Endothelial cell of umbilical vein (primary cell): ENCODE data around the gene TRPM7. TPM values are rescaled to one million over a fixed set of nuclear protein-coding genes. Genes with fewer than 3 reads are reported as not detected.
"Not testable (repeated sequence)": the region's sequence is repeated elsewhere in the genome, so short reads cannot be mapped to it uniquely, and the experiment has no call there.

Experiments used
- BruUV-seq: library from RNA; stranded (reverse); fragments of 400-500 nt; replicated peaks from 2 replicates; lab custom pipeline; 2021; lab: Mats Ljungman, UMichigan
- CTCF ChIA-PET: fragments of 300-600, 350-600 bp; sonication (Branson Sonifier 250); formaldehyde crosslinking; loops from one replicate; lab custom pipeline; 2021; ENCODE audit warnings: antibody characterized with exemption, inconsistent platforms; lab: Charles Lee
- POLR2A ChIA-PET: fragments of 300-600, 350-600 bp; sonication (Branson Sonifier 250); formaldehyde crosslinking; loops from one replicate; lab custom pipeline; 2021; ENCODE audit warnings: antibody characterized with exemption, inconsistent platforms; lab: Charles Lee
- DNase-seq: peaks from one replicate; pipeline ENCODE4 v3.0.0-alpha.2; 2011; ENCODE audit warnings: low read depth, low spot score
- FAIRE-seq: peaks from 2 replicates; lab custom pipeline; 2011; peaks lifted over from hg19 to GRCh38; lab: Jason Lieb, UNC
- H2AFZ ChIP-seq: 2 replicates; pipeline ENCODE4 v1.6.0; 2012; ENCODE audit warnings: low read depth, low read length, control low read depth, inconsistent platforms
- H3K27ac ChIP-seq: 2 replicates; pipeline ENCODE4 v1.5.1; 2011; ENCODE audit warnings: low read depth, mild to moderate bottlenecking, control low read depth, low read length, moderate library complexity; ENCODE audit not compliant: insufficient read depth
- H3K27me3 ChIP-seq, 2 experiments: 2 replicates each; pipeline versions ENCODE4 v1.6.0 to v1.6.1; 2011; ENCODE audit warnings: low read length in 2 of 2, mixed read lengths in 1 of 2; ENCODE audit not compliant: control insufficient read depth in 2 of 2, insufficient read depth in 2 of 2
- H3K36me3 ChIP-seq, 2 experiments: 2 replicates in 1 of 2; 3 replicates in 1 of 2; pipeline ENCODE4 v1.5.1; 2011; ENCODE audit warnings: low read length in 2 of 2, mild to moderate bottlenecking in 1 of 2, moderate library complexity in 1 of 2; ENCODE audit not compliant: control insufficient read depth in 2 of 2, insufficient read depth in 2 of 2; ENCODE audit errors: extremely low read depth in 1 of 2
- H3K4me1 ChIP-seq: 3 replicates; pipeline ENCODE4 v1.5.1; 2011; ENCODE audit warnings: mild to moderate bottlenecking, low read length; ENCODE audit not compliant: control insufficient read depth, insufficient read depth; ENCODE audit errors: extremely low read depth
- H3K4me2 ChIP-seq: 2 replicates; pipeline ENCODE4 v1.6.1; 2011; ENCODE audit warnings: low read length, control low read depth, mixed read lengths; ENCODE audit not compliant: insufficient read depth
- H3K4me3 ChIP-seq, 3 experiments: fragments of 200-600 bp in 1 of 3; sonication (generic), shearing (Covaris generic) in 1 of 3; replicated peaks in 1 of 3; 2 replicates each; pipeline ENCODE4 v1.5.1; 2011 to 2016; ENCODE audit warnings: control low read depth in 3 of 3, low read length in 3 of 3, mild to moderate bottlenecking in 2 of 3, inconsistent platforms in 1 of 3, low read depth in 1 of 3, moderate library complexity in 1 of 3; ENCODE audit not compliant: insufficient read depth in 1 of 3
- H3K79me2 ChIP-seq: 2 replicates; pipeline ENCODE4 v1.6.0; 2012; ENCODE audit warnings: low read length, inconsistent platforms; ENCODE audit not compliant: control insufficient read depth, insufficient read depth
- H3K9ac ChIP-seq: replicated peaks from 2 replicates; pipeline ENCODE3; 2011; ENCODE audit warnings: low read length, control low read depth; ENCODE audit not compliant: insufficient read depth; ENCODE audit errors: extremely low read depth
- H3K9me1 ChIP-seq: replicated peaks from 3 replicates; pipeline ENCODE4 v1.6.0; 2011; ENCODE audit warnings: mild to moderate bottlenecking, low read length; ENCODE audit not compliant: control insufficient read depth, insufficient read depth; ENCODE audit errors: extremely low read depth
- H3K9me3 ChIP-seq: replicated peaks from 2 replicates; pipeline ENCODE4 v1.5.1; 2012; ENCODE audit warnings: low read length, inconsistent platforms; ENCODE audit not compliant: control insufficient read depth, insufficient read depth
- H4K20me1 ChIP-seq: replicated peaks from 2 replicates; pipeline ENCODE3; 2011; ENCODE audit warnings: mild to moderate bottlenecking, low read length; ENCODE audit not compliant: control insufficient read depth, insufficient read depth; ENCODE audit errors: extremely low read depth
- CTCF ChIP-seq, 2 donors: IDR thresholded peaks; 1 replicate in 1 of 2; 2 replicates in 1 of 2; pipeline ENCODE4 v1.5.1; 2011; ENCODE audit warnings: low read length in 2 of 2, mild to moderate bottlenecking in 2 of 2, moderate library complexity in 2 of 2, control low read depth in 1 of 2, inconsistent platforms in 1 of 2, low read depth in 1 of 2; ENCODE audit not compliant: insufficient read depth in 1 of 2; ENCODE audit errors: extremely low read depth in 1 of 2
- EZH2 ChIP-seq: IDR thresholded peaks from 2 replicates; pipeline ENCODE4 v1.6.1; 2012; ENCODE audit warnings: borderline replicate concordance, low read depth, mild to moderate bottlenecking, moderate library complexity, low read length, inconsistent platforms; ENCODE audit not compliant: severe bottlenecking
- GATA2 ChIP-seq: IDR thresholded peaks from 2 replicates; pipeline ENCODE4 v1.7.0; 2011; ENCODE audit warnings: low read depth, mild to moderate bottlenecking, moderate library complexity, mixed read lengths, low read length; ENCODE audit not compliant: insufficient read length, insufficient read depth
- MAX ChIP-seq: IDR thresholded peaks from 2 replicates; pipeline ENCODE4 v1.6.1; 2011; ENCODE audit not compliant: insufficient read depth, insufficient read length
- MYC ChIP-seq: IDR thresholded peaks from one replicate; pipeline ENCODE4 v1.6.1; 2011; ENCODE audit warnings: mild to moderate bottlenecking, low read depth, low read length
- POLR2AphosphoS5 ChIP-seq: IDR thresholded peaks from 2 replicates; pipeline ENCODE4 v1.6.1; 2012; ENCODE audit warnings: low read depth, mild to moderate bottlenecking, control low read depth, low read length, moderate library complexity; ENCODE audit not compliant: insufficient read depth
- dilution Hi-C: fragments of 300-500 bp; cut with MboI; formaldehyde crosslinking; loops from one replicate; pipeline ENCODE4 v1.15.0; 2019; ENCODE audit warnings: low sequenced_read_pairs; ENCODE audit not compliant: extremely low pct_ligation_motif_present
- intact Hi-C: fragments of 100-400 bp; cut with micrococcal nuclease; formaldehyde crosslinking; loops from one replicate; pipeline ENCODE4 v1.10.0; 2022
- polyA plus RNA-seq, 4 experiments: library from polyadenylated mRNA; depleted of rRNA in 3 of 4; stranded (reverse) in 3 of 4; unstranded in 1 of 4; fragments of >200 nt; gene quantifications; 2 replicates each; pipeline versions ENCODE4 v1.2.1 to v1.2.3, GENCODE V29; 2011 to 2012; ENCODE audit warnings: missing spikeins in 1 of 4
- total RNA-seq: library from RNA; stranded (reverse); gene quantifications from 2 replicates; pipeline ENCODE4 v1.2.3, GENCODE V29; 2021

The TRPM7 gene
- total and polyA plus RNA-seq, 2 donors (not counting 3 experiments of a cell fraction or from before 2014, with no cell fraction given) = 6.4 to 34.8 TPM

- H3K36me3 ChIP-seq, H3K9me3 ChIP-seq, H3K27me3 ChIP-seq, H3K27ac ChIP-seq, H3K4me3 ChIP-seq, H2AFZ ChIP-seq, H3K9ac ChIP-seq, H3K4me2 ChIP-seq, H4K20me1 ChIP-seq, FAIRE-seq, CTCF ChIA-PET, BruUV-seq, H3K9me1 ChIP-seq, H3K4me1 ChIP-seq, H3K79me2 ChIP-seq, DNase-seq, intact Hi-C loops, dilution Hi-C loops: not testable (repeated sequence)
- POLR2A ChIA-PET = interaction anchor here (0.6 kb wide), 1 partner anchor 26 kb away, joined by 5 read pairs; no protein-coding TSS in a partner anchor
Measured at GRCh38 chr15:50694634-50695165, 8.1 kb upstream of the TRPM7 start.

- peak overlapping the region in 2 of 3 experiments; percentile 55 to 89 for H3K4me3 ChIP-seq
- H3K27me3 ChIP-seq = no peaks in the 10 kb centered on the region
- FAIRE-seq (no peak), DNase-seq (no peak)
- peak overlapping the region; percentile 61 for H3K4me2 ChIP-seq
- dilution Hi-C loops (no loop called here), intact Hi-C loops (loop anchor here (2.0 kb wide), 1 partner anchor 197 kb away; no protein-coding TSS in a partner anchor)
- H3K9ac ChIP-seq = peak overlapping the region; percentile 81
- H3K79me2 ChIP-seq = peaks cover 41% of the 10 kb centered on the region
- peaks cover 17% of the 10 kb centered on the region for H3K4me1 ChIP-seq
- H3K9me3 ChIP-seq = no peaks in the 10 kb centered on the region
- H3K27ac ChIP-seq = peak overlapping the region; percentile 68
- H4K20me1 ChIP-seq = no peaks in the 10 kb centered on the region
- H2AFZ ChIP-seq = peak overlapping the region; percentile 97
- no peaks in the 10 kb centered on the region for H3K36me3 ChIP-seq
- POLR2A ChIA-PET = no interaction called here
- H3K9me1 ChIP-seq = no peaks in the 10 kb centered on the region
- no TSS peak for BruUV-seq
- CTCF ChIA-PET = interaction anchor here (2.7 kb wide), 1 partner anchor 189 kb away, joined by 15 read pairs; no protein-coding TSS in a partner anchor
- no peak for TF ChIP-seq GATA2
- TF ChIP-seq MAX = no peak
- no peak for TF ChIP-seq EZH2
- no peak for TF ChIP-seq CTCF (IDR thresholded peaks at IDR 0.05; ENCODE audit: extremely low read depth in 1 of 2, insufficient read depth in 1 of 2, low read depth in 1 of 2, low read length in 2 of 2)
- TF ChIP-seq POLR2AphosphoS5 = no peak
- TF ChIP-seq MYC = no peak
Measured at GRCh38 chr15:50687302-50687902, 805 bp upstream of the TRPM7 start.
